GM19372 (cell line): ENCODE results near the gene SCD.

Experiments used
- ATAC-seq: cut with Tn5 transposase; IDR thresholded peaks from one replicate; pipeline ENCODE4 v1.9.1; 2021; ENCODE audit warnings: mild to moderate bottlenecking, low read depth, moderate library complexity; ENCODE audit not compliant: unreplicated experiment

SCD gene

GRCh38 chr10:100339236-100339635 is 7.8 kb upstream of the SCD start:
- ATAC-seq: no peak

GRCh38 chr10:100340948-100341847 is 5.8 kb upstream of the SCD start:
- ATAC-seq: no peak

- ATAC-seq: no peak
Observed at GRCh38 chr10:100341953-100342626, 4.9 kb upstream of the SCD start.

GRCh38 chr10:100342627-100342972 is 4.4 kb upstream of the SCD start:
- ATAC-seq: no peak

- no peak for ATAC-seq
Observed at GRCh38 chr10:100344241-100344788, 2.7 kb upstream of the SCD start.

GRCh38 chr10:100345570-100346330 is 1.3 kb upstream of the SCD start:
- no peak for ATAC-seq

GRCh38 chr10:100346351-100346764 is 675 bp upstream of the SCD start:
- ATAC-seq: peak; percentile 41

GRCh38 chr10:100347568-100348195 is 649 bp downstream of the SCD start:
- peak; percentile 6 for ATAC-seq

GRCh38 chr10:100348389-100348927 is 1.4 kb downstream of the SCD start:
- no peak for ATAC-seq

- no peak for ATAC-seq
Observed at GRCh38 chr10:100349087-100349486, 2.1 kb downstream of the SCD start.

GRCh38 chr10:100349672-100350071 is 2.6 kb downstream of the SCD start:
- ATAC-seq: no peak

- no peak for ATAC-seq
Observed at GRCh38 chr10:100350914-100351485, 4.0 kb downstream of the SCD start.

GRCh38 chr10:100353770-100354485 is 6.9 kb downstream of the SCD start:
- ATAC-seq: no peak

GRCh38 chr10:100355086-100355485 is 8.1 kb downstream of the SCD start:
- no peak for ATAC-seq

GRCh38 chr10:100356067-100357017 is 9.3 kb downstream of the SCD start:
- no peak for ATAC-seq

GRCh38 chr10:100357059-100357858 is 10.2 kb downstream of the SCD start:
- no peak for ATAC-seq

- no peak for ATAC-seq
Observed at GRCh38 chr10:100359030-100359432, 12.0 kb downstream of the SCD start.
